Measurements from ENCODE around the gene PNRC1.

DNA sequence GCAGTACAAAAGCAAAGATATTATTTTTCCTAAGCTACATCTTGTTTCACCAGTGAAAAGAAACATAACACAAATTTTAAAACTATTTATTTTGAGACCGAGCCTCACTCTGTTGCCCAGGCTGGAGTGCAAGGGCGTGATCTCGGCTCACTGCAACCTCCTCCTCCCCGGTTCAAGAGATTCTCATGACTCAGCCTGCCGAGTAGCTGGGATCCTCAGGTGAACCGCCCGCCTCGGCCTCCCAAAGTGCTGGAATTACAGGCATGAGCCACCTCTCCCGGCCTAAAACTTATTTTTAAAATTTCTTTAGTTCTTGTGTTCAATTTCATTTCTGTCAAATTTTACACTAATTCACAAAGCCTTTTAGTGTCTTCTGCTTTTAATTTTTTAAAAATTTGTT is 31.4 kb downstream of the PNRC1 start:
- TF ChIP-seq CTCF (conservative IDR thresholded peaks at IDR 0.05; ENCODE audit: low read depth, low read length): no peak
- no peak for TF ChIP-seq EZH2phosphoT487 (IDR thresholded peaks at IDR 0.05; ENCODE audit: borderline replicate concordance, low read length)

All from PC-3 (cell line).